ENCODE data around the gene SUV39H1. TPM values are rescaled to one million over a fixed set of nuclear protein-coding genes. Genes with fewer than 3 reads are reported as not detected.

Gene SUV39H1
- polyA plus RNA-seq, 1 experiment, result 2.4 TPM

- ChIA-PET POLR2A (no interaction called here), CTCF (no interaction called here)
These were observed 32.1 kb downstream of the SUV39H1 start for GRCh38 chrX:48728653-48729052.

GRCh38 chrX:48736303-48736702 lies 39.8 kb downstream of the SUV39H1 start:
- no peaks in the 10 kb centered on the region for H3K27me3 ChIP-seq (ENCODE audit: control insufficient read depth, insufficient read depth, low read length)
- no peak overlapping the region for H3K4me3 ChIP-seq (ENCODE audit: low read depth, low read length)
- H3K27ac ChIP-seq (ENCODE audit: low read depth, low read length), result no peak overlapping the region
- POLR2A ChIA-PET, result interaction anchor here (0.6 kb wide), 1 partner anchor 32 kb away, joined by 3 read pairs; no protein-coding TSS in a partner anchor
- CTCF ChIA-PET, result interaction anchor here (0.9 kb wide), 1 partner anchor 456 kb away, joined by 3 read pairs; no protein-coding TSS in a partner anchor
- no peak for DNase-seq (ENCODE audit: low read depth, low spot score)
- no peak for TF ChIP-seq CTCF (IDR thresholded peaks at IDR 0.05; ENCODE audit: low read depth, low read length)
- no peaks in the 10 kb centered on the region for H3K9me3 ChIP-seq (ENCODE audit: control insufficient read depth, insufficient read depth, low read length)

More at GRCh38 chrX:48728653-48729052, 32.1 kb downstream of the SUV39H1 start:
- Histone ChIP-seq H3K4me3 (ENCODE audit: low read depth, low read length) (no peak overlapping the region), H3K27me3 (ENCODE audit: control insufficient read depth, insufficient read depth, low read length) (no peaks in the 10 kb centered on the region), H3K27ac (ENCODE audit: low read depth, low read length) (no peak overlapping the region), H3K9me3 (ENCODE audit: control insufficient read depth, insufficient read depth, low read length) (no peaks in the 10 kb centered on the region)
- DNase-seq (ENCODE audit: low read depth, low spot score), result no peak
- no peak for TF ChIP-seq CTCF (IDR thresholded peaks at IDR 0.05; ENCODE audit: low read depth, low read length)

- H3K27ac ChIP-seq (ENCODE audit: low read depth, low read length), result peak overlapping the region; percentile 11
- H3K4me3 ChIP-seq (ENCODE audit: low read depth, low read length), result peak overlapping the region; percentile 51
- H3K9me3 ChIP-seq (ENCODE audit: control insufficient read depth, insufficient read depth, low read length), result no peaks in the 10 kb centered on the region
- POLR2A ChIA-PET, result interaction anchor here (0.6 to 1.4 kb wide), 9 partner anchors 19 to 201 kb away, joined by 3 to 9 read pairs (median 4); partner anchors contain the start of genes HDAC6, PQBP1, SUV39H1 and TIMM17B
- no peak for DNase-seq (ENCODE audit: low read depth, low spot score)
- CTCF ChIA-PET, result interaction anchor here (0.9 kb wide), 1 partner anchor 456 kb away, joined by 3 read pairs; no protein-coding TSS in a partner anchor
- H3K27me3 ChIP-seq (ENCODE audit: control insufficient read depth, insufficient read depth, low read length), result no peaks in the 10 kb centered on the region
- no peak for TF ChIP-seq CTCF (IDR thresholded peaks at IDR 0.05; ENCODE audit: low read depth, low read length)
These were observed 40.3 kb downstream of the SUV39H1 start for GRCh38 chrX:48736878-48737212.

- peak overlapping the region; percentile 83 for H3K27ac ChIP-seq (ENCODE audit: low read depth, low read length)
- no peaks in the 10 kb centered on the region for H3K9me3 ChIP-seq (ENCODE audit: control insufficient read depth, insufficient read depth, low read length)
- no peak for TF ChIP-seq CTCF (IDR thresholded peaks at IDR 0.05; ENCODE audit: low read depth, low read length)
- POLR2A ChIA-PET, result interaction anchor here (0.6 to 1.4 kb wide), 10 partner anchors 18 to 201 kb away, joined by 3 to 9 read pairs (median 4); partner anchors contain the start of genes HDAC6, PQBP1, SUV39H1 and TIMM17B
- H3K4me3 ChIP-seq (ENCODE audit: low read depth, low read length), result peak overlapping the region; percentile 66
- no peaks in the 10 kb centered on the region for H3K27me3 ChIP-seq (ENCODE audit: control insufficient read depth, insufficient read depth, low read length)
- CTCF ChIA-PET, result interaction anchor here (0.9 kb wide), 1 partner anchor 455 kb away, joined by 3 read pairs; no protein-coding TSS in a partner anchor
- peak; percentile 93 for DNase-seq (ENCODE audit: low read depth, low spot score)
These were observed 40.8 kb downstream of the SUV39H1 start for GRCh38 chrX:48737213-48737938.

- no peak for TF ChIP-seq CTCF (IDR thresholded peaks at IDR 0.05; ENCODE audit: low read depth, low read length)
- Histone ChIP-seq H3K27me3 (ENCODE audit: control insufficient read depth, insufficient read depth, low read length) (no peaks in the 10 kb centered on the region), H3K9me3 (ENCODE audit: control insufficient read depth, insufficient read depth, low read length) (no peaks in the 10 kb centered on the region), H3K4me3 (ENCODE audit: low read depth, low read length) (peak overlapping the region; percentile 66), H3K27ac (ENCODE audit: low read depth, low read length) (no peak overlapping the region)
- POLR2A ChIA-PET, result interaction anchor here (1.0 to 1.4 kb wide), 4 partner anchors 42 to 160 kb away, joined by 3 to 4 read pairs (median 4); partner anchors contain the start of genes PQBP1, SUV39H1 and TIMM17B
- CTCF ChIA-PET, result no interaction called here
- DNase-seq (ENCODE audit: low read depth, low spot score), result no peak
These were observed 41.4 kb downstream of the SUV39H1 start for GRCh38 chrX:48737940-48738339.
